HG03066 (cell line): ENCODE results near the gene GRIK5.
"Not testable (repeated sequence)": the region's sequence is repeated elsewhere in the genome, so short reads cannot be mapped to it uniquely, and the experiment has no call there.

Experiments
- ATAC-seq: cut with Tn5 transposase; IDR thresholded peaks from one replicate; pipeline ENCODE4 v1.9.1; 2021; ENCODE audit warnings: low read depth; ENCODE audit not compliant: unreplicated experiment

The GRIK5 gene

DNA sequence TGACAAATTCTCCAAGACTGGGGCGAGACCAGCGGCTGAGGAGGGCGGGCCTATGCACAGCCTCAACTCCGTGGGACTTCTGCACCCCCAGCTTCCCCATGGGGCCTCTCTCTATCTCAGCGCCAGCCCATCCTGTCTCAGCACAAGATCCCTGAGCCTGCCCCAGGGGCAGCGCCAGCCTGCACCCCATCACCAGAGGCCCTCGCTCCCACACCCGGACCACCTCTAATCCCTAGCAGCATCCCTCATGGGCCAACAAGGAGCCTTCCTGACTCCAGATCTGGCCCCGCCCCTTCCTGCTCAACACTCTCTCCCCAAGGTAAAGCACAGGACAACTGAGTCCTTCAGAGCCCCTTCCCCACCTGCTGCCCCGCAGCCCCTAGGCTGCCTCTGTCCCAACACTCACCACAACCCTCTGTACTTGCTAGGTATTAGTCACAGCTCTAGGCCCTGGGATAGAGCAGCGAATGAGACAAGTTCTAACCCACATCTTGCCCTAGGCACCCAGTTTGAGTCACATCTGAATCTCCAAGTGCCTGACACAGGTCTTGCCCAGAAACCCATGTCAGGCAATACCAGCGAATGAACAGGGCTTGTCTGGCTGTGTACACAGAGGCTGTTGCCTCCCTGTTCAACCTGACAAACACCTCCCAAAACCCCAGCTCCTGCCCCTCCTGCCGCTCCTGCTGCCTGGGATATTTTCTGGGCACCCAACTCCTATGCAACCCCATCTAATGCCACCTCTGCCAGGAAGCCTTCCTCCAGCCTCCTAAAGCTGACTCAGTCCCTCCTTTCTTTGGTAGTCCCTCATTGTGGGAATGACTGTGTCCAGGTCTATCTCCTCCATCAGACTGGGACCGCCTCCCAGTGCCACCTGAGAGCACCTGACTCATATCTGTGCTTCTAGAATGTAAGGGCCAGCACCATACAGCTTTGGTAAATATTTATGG is 18.6 kb downstream of the GRIK5 start:
- no peak for ATAC-seq

DNA sequence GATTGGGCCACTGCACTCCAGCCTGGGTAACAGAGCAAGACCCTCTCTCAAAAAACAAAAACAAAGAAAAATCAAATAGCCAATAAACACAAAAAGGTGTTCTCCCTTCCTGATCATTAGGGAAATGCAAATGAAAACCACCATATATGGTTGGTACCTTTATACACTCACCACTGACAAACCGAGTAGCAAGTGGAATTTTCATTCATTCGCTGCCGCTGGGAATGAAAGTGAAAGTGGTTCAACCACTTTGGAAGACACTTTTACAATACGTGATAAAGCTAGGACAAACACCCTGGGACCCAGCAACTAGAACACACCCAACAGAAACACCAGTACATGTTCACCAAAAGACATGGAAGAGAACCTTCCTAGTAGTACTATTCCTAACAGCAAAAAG is 21.0 kb downstream of the GRIK5 start:
- ATAC-seq: no peak

DNA sequence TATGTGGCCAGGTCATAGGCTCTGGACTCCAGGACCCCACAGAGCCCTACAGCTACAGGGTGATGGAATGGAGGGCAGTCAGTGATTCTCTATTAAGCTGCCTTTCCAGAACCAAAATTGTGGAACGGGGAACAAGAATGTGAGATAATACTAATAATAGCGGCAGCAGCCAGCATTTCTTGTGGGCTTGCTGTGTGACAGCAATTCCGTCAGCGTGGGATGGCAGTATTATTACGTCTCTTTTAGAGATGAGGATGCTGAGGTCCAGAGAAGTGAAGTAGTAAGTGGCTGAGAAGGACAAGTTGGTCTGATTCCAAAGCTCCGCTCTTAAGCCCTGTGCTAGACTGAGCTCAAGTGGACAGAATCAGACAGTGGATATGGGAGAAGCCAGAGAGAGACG is 24.4 kb downstream of the GRIK5 start:
- no peak for ATAC-seq

DNA sequence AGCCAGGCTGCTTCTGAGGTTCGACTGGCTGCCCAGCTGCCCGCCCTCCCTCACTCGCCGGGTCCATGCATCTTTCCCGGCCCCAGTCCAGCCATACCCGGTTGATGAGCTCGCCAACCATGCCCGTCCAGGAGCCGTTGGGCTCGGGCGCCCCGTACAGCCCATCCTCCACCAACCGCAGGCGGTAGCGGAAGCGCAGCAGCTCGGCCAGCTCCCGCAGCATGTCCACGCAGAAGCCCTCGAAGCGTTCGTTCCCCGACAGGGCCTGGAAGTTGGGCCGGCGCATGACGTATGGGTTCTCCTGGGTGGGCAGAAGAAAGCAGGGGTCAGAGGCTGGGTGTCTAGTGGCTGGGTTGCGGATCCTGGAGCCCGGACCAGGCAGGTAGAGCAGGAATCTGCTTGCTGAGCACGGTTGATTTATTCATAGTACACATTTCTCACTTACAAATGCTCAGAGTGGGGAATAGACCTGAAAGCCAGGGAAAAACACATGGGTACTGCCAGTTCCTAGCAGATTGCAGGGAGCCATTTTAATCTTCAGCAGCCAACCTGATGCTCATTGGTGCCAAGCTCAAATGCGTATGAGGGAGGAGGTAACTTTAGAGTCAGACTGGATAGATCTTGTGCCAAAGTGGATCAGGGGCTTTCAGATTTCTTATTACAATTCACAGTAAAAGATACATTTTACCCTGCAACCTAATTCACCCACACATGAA is 27.4 kb downstream of the GRIK5 start:
- no peak for ATAC-seq

DNA sequence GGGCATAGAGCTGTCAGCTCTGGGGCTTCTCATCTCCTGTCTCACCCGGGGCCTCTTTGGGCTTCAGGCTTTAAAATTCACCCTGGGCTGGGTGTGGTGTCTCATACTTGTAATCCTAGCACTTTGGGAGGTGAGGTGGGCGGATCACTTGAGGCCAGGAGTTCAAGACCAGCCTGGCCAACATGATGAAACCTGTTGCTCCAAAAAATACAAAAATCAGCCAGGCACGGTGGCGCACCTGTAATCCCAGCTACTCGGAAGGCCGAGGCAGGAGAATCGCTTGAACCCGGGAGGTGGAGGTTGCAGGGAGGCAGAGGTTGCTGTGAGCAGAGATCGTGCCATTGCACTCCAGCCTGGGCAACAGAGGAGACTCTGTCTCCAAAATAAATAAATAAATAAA is 29.5 kb downstream of the GRIK5 start:
- ATAC-seq: not testable (repeated sequence)

DNA sequence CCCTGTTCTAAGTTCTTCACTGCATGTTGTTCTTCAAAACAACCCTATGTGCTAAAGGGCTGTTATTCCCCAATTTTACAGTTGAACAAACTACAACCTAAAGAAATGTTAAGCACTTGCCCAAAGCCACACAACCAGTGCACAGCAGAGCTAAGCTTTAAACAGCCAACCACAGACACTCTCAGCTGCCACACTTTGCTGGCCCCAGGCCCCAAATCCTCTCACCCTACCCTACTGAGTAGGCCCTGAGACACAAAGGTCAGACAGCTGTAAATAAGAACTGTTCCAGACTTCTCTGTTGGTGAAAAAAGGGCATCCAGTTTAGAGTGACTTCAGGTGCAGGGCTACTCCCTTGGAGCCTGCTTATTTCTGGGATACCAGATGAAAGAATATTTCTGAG is 30.0 kb downstream of the GRIK5 start:
- no peak for ATAC-seq

DNA sequence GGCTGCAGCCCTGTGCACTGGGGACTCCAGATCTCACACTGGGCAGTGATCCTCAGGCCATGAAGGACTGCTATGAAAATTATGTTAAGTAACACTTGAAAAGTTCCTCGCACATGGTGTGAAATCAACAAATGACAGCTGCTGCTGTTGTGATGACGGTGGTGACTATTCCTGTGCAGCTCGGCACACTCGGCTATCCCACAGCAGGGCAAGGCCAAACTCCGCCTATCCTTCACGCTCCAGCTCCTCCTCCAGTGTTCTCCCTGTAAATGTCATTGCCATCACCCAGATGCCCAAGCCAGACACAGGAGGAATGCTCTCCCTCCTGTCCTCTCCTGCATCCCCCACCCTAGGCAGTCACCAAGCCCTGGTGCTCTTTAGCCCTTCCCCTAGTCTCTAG is 31.3 kb downstream of the GRIK5 start:
- ATAC-seq: no peak

DNA sequence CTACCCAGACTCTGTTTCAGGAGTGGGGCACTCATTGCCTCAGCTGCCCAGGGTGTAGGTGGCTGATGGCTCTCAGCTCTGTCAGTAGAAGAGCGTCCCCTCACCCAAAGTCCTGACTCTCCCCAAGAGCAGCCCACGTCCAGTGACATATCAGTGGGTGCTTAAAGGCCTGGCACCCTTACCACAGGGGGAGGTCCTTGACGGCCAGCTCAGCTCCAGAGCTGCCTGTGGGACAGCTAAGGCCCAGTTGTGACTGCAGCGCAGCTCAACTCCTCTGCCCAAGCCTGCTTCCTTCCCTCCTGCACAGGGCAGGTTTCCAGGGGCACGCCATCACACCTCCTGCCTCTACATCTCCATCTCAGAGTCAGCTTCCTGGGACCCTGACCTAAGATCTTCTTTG is 32.4 kb downstream of the GRIK5 start:
- ATAC-seq: no peak

DNA sequence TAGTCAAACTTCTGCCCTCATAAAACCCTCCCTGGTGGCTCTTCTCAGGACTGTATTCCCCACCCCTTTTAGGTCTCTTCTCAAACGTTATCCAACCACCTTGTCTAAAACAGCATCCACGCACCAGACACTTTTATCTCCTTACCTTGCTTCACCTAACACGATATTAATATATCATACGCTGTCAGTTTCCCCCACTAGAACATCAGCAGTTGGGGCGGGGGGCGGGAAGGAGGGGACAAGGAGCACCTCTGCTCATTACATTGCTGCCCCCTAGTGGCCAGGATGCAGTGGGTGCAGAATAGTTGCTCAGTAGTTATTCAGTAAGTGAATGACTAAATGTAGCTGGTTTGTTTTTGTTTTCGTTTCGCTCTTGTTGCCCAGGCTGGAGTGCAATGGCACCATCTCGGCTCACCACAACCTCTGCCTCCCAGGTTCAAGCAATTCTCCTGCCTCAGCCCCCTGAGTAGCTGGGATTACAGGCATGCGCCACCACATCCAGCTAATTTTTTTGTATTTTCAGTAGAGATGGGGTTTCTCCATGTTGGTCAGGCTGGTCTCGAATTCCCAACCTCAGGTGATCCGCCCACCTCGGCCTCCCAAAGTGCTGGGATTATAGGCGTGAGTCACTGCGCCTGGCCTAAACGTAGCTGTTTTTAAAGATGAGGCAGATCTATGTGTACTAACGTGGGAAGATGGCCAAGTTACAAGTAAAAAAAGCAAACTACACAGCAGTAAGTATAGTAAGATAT is 35.2 kb downstream of the GRIK5 start:
- ATAC-seq: not testable (repeated sequence)

DNA sequence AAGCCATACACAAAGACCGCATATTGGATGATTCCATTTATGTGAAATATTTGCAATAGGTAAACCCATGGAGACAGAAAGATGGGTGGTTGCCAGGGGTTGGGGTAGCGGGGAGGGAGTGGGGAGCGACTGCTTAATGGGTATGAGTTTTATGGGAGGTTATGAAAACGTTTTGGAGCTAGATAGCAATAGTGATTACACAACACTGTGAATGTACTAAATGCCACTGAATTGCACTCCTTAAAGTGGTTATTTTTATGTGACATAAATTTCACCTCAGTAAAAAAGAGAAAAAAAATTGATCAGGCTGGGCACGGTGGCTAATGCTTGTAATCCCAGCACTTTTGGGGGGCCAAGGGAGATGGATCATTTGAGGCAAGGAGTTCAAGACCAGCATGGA is 36.6 kb downstream of the GRIK5 start:
- ATAC-seq: no peak

DNA sequence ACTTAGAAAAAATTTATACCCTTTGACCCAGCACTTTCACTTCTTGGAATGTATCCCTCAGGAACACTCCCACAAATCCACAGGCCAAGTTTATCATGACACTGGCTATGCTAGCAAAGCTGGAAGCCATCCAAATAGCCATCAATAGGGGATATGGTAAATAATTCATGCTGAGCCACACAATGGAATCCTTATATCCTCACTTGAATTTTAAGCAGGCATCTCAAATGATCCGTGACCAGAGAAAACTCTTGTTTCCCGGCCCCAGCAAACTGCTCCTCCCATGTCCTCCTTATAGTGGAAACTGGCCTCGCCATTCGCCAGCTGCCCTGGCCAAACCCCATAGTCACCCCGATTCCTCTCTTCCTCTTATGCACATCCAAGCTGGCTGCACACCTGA is 37.6 kb downstream of the GRIK5 start:
- no peak for ATAC-seq

DNA sequence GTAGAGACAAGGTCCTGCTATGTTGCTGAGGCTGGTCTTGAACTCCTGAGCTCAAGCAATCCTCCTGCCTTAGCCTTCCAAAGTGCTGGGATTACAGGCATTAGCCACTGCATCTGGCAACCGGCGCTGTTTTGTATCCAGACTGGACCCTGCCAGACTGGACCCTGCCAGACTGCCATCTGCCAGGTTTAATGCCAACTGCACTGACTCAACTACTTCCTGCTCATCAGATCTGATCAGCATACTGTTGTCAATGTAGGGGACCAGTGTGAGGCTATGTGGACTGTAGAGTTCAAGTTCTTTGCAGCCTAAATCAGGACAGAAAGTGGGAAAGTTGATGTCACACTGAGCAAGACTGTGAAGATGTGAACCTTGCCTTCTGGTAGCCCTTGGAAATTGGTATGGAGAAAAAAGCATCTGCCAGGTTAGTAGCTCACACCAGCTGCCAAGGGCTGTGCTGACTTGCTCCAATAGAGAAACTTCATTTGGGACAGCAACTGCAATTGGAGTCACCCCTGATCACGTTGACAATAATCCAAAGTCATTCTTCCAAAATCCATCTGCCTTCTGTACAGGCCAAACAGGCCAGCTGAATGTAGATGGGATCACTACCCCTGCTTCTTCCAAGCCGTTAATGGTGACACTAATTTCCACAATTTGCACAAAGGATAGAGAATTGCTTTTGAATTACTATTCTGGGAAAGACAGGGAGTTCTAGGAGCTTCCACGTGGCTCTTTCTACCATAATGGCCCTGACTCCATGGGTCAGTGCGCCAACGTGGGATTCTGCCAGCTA is 39.2 kb downstream of the GRIK5 start:
- ATAC-seq: no peak

DNA sequence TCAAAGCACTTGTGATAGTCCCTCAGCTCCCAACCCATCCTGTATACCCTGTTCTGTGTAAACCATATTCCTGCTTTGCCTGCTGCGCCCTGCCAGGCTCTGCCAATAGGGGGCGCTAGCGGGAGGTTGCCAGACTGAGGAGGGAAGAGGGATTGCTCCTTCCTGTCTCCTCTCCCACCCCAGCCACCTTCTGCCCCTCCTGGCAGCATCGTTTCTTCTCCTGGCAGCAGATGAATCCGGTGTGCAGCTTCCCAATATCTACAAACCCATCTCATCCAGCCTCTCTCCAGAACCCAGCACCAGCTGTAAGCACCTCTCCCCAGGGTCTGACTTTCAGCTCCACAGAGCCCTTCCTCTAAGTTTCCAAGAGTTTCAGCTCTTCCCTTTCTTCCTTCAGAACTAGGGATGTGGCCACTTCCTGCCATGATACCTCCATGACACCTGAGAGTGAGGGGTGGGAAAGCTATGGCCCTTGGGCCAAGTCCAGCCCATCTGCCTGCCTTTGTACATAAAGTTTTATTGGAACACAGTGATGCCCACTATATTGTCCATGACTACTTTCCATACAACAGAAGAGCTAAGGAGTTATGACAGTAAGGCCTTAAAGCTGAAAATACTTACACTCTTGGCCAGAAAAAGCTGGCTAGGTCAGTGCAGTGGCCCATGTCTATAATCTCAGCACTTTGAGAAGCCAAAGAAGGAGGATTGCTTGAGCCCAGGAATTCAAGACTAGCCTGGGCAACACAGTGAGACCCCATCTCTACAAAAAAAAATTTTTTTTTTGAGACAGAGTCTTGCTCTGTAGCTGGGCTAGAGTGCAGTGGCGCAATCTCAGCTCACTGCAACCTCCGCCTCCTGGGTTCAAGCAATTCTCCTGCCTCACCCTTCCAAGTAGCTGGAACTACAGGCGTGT is 41.4 kb downstream of the GRIK5 start:
- ATAC-seq: no peak

DNA sequence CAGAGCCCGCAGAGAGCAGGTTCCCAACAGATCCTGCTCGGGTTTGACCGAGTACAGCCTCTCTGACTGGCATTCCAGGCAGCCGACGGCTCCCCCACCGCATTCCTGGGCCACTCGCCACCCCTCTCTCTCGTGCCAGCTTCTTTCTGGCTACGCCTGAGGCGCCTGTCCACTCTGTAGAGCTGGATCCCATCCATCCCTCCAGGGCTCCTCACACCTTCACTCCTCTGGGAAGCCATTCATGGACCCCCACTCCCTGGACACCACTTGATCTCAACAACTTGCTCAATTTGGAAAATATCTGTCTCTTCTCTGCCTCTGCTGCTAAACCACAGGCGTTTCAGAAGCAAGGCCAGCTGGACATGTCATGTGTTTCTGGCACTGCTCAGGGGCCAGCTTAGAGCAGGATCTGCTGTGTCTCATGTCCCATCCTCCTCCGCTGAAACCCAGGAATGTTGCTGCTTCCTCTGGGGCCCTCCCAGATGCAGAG is 45.3 kb downstream of the GRIK5 start:
- no peak for ATAC-seq

DNA sequence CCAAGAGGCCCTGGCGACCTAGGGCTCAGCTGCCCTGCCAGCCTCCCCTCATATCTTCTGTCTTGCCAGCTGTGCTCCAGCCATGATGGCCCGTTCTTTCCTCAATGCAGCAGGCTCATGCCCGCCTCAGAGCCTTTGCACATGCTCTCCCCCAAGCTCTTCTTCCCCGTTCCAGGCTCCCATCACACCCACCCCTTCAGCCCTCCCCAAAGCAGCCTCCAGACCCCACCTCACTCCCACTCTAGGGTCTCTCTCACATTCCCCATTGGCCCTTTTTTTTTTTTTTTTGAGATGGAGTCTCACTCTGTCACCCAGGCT is 46.1 kb downstream of the GRIK5 start:
- no peak for ATAC-seq

DNA sequence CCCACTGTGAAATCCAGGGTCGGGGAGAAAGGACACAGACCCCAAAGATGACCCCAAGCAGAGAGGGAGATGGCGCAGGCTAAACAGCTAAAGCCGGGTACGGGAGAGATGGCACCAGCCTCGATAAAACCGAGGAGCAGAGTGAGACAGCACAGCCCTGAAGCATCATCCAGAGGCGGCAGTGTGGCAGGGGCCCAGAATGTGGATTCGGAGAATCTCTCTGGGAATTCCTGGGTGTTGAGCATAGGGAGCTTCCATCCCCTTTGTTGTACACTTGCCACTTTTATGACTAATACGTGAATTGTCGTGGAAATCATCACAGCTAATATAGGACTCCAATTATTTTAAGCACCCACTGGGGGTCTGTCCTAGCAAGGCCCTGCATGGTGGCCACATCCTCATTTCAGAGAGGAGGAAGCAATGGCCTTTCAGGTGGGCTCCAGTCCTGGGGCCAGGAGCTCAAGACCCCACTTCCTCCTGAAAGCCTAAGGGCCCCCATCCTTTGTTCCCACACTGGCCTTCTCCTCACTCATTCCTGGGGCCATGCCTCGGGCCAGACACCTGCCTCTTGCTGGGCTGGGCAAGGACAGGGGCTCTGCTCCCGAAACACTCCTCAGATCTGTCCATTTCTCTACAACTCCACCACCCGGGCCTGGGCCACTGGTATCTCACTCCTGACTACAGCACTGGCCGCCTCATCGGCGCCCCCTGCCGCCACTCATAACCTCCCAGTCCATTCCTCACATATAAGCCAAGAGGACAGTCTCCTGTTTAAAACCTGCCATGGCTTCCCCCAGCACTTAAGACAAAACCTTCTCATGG is 46.7 kb downstream of the GRIK5 start:
- ATAC-seq: no peak

DNA sequence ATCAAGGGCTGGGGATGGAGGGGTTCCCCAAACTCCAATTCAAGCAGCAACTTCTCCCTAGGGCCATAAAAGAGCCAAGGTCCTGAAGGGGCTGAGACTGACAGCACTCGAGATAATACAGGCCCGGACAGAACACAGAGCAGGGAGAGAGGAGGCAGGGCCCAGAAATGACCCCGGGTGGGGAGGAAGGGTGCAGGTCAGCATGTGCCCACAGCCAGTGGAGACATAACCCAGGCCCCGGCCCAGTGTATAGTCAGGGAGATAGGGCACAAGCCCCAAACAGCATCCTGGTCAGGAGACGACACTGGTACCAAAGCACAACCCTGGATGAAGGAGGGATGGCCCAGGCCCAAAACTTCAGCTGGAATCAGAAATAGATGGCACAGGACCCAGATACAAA is 47.4 kb downstream of the GRIK5 start:
- ATAC-seq: no peak

DNA sequence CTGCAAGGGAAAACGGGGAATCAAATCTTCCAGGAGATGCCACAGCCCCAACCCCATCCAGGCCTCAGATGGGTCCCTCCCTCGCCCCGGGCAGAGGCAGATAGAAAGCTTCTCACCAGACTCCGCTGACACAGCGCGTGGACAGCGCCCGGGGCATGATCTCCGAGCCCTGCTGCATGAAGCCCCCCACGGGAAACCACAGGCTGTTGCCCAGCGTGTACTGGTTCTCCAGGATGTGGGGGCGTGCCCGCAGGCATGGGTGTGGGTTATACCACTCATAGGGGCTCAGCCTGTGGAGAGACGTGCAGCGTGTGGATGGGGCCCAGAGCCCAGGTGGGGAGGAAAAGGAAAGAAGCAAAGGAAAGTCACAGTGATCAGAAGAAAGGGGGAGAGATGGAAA is 48.8 kb downstream of the GRIK5 start:
- ATAC-seq: no peak
